HG03342 (cell line): ENCODE results near the gene PRPF19.

Experiments
- ATAC-seq: cut with Tn5 transposase; IDR thresholded peaks from one replicate; pipeline ENCODE4 v1.9.1; 2021; ENCODE audit warnings: mild to moderate bottlenecking, moderate library complexity; ENCODE audit not compliant: unreplicated experiment

Gene PRPF19

GRCh38 chr11:60860943-60861342 is 45.4 kb downstream of the PRPF19 start:
- ATAC-seq: no peak

DNA sequence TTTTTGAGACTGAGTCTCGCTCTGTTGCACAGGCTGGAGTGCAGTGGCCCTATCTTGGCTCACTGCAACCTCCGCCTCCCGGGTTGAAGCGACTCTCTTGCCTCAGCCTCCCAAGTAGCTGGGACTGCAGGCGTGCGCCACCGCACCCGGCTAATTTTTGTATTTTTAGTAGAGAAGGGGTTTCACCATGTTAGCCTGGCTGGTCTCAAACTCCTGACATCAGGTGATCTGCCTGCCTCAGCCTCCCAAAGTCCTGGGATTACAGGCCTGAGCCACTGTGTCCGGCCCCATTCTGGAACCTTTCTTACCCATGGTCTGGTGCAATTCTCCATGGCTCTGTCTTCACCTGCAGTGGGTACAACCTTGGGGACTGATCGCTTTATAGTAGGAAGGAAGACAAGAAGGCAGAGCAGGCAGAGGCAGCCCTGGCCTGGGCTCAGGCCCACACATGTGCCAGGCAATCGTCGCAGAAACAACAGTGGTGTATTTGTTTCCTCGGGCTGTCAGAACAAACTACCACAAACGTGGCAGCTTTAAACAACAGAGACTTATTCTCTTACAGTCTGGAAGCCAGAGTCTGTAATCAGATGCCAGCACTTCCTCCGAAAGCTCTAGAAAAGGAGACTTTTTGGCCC is 46.7 kb downstream of the PRPF19 start:
- ATAC-seq: no peak

GRCh38 chr11:60858731-60859464 is 47.5 kb downstream of the PRPF19 start:
- no peak for ATAC-seq

DNA sequence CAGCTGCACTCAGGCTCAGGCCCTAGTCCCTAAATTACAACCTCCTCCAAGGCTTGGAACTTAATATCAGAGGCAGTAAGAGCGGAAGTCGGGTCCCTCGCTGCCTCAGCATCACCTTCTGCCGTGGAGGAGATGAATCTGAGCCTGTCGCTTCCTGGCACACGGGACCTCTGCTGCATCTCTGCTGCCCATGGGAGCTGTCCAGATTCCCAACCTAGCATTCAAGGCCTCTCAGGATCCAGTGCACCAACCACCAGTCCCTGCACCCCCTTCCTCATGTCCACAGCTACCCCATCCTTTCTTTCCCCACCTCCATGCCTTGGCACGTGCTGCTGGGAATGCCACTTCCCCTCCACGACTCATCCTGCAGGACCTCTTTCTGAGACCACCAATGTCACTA is 48.1 kb downstream of the PRPF19 start:
- no peak for ATAC-seq

- no peak for ATAC-seq
These were observed 48.8 kb downstream of the PRPF19 start for GRCh38 chr11:60857378-60858232.

GRCh38 chr11:60855726-60856633 is 50.4 kb downstream of the PRPF19 start, which contains the start of gene PTGDR2:
TSS of gene PTGDR2 (minus strand) at chr11:60855950. CDS start at chr11:60853722, 2,228 bp downstream.
- no peak for ATAC-seq

- ATAC-seq: no peak
These were observed 51.3 kb downstream of the PRPF19 start for GRCh38 chr11:60854847-60855725.

- ATAC-seq: no peak
These were observed 52.1 kb downstream of the PRPF19 start for GRCh38 chr11:60854140-60854846.

DNA sequence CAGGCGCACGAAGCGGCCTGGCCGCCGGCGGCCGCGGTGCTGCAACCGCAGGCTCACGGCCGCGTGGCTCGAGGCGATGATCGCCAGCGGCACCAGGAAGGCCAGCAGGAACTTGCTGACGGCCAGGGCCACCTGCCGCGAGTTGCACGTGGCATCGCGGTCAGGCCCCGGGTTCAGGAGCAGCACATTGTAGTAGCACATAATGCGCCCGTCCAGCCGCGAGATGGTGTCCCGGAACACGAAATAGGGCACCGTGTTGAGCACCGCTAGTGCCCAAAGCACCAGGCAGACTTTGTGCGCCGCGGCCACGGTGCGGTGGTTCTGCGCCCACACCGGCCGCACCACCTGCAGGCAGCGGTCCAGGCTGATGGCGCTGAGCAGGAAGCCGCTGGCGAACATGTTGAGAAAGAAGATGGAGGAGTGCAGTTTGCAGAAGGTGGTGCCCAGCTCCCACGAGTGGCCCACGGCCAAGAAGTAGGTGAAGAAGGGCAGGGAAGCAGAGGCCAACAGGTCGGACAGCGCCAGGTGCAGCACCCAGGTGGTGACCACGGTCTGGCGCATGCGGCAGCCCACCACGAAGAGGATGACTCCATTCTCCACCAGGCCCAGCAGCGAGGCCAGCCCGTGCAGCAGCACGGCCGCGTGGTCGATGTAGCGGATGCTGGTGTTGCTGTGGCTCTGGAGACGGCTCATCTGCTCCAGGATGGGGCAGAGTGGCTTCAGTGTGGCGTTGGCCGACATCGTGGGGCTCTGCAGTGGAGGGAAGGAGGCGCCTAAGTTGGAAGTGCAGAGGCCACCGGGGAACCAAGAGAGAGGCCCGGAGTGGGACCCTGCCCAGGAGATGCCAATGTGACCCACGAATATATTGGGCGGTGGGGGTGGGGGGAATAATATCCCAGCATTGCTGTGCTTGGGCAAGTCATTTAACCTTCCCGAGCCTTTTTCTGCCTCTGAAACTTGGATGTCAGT is 53.1 kb downstream of the PRPF19 start:
- ATAC-seq: no peak

- no peak for ATAC-seq
These were observed 54.0 kb downstream of the PRPF19 start for GRCh38 chr11:60852117-60852981.

DNA sequence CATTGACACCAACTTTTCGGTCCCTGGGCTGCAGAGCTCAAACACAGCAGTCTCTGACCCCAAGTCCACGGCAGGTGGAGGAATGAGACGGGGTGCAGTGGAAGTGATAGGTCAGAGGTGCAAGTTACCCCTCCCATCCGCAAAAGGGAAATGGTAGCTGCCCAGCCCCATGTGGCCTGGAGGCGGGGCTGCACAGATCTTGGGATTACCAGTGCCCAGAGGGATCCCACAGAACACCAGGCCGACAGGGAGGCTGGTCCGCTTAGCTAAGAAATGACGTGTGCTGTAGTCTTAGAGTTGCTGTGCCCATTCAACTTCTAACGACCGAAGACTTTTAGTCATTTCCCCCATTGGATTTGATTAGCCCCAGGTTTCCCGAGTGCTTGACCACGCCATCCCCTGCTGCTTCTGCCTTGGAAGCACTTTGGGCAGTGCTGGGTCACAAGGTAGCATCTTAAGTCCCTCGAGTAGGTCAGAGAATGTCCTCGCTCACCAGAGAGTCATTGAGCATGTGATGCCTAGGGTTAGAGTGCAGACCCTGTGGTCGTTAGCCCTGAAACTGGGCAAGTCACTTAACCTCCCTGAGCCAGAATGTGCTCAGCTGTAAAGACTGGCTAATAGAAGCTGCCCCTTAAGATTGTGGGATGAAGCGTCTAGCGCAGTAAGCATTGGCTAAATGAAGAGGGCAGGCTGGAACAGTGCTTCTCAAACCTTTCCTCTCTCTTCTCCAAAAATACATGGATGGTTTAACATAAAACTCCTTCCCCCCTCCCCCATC is 54.9 kb downstream of the PRPF19 start:
- no peak for ATAC-seq

DNA sequence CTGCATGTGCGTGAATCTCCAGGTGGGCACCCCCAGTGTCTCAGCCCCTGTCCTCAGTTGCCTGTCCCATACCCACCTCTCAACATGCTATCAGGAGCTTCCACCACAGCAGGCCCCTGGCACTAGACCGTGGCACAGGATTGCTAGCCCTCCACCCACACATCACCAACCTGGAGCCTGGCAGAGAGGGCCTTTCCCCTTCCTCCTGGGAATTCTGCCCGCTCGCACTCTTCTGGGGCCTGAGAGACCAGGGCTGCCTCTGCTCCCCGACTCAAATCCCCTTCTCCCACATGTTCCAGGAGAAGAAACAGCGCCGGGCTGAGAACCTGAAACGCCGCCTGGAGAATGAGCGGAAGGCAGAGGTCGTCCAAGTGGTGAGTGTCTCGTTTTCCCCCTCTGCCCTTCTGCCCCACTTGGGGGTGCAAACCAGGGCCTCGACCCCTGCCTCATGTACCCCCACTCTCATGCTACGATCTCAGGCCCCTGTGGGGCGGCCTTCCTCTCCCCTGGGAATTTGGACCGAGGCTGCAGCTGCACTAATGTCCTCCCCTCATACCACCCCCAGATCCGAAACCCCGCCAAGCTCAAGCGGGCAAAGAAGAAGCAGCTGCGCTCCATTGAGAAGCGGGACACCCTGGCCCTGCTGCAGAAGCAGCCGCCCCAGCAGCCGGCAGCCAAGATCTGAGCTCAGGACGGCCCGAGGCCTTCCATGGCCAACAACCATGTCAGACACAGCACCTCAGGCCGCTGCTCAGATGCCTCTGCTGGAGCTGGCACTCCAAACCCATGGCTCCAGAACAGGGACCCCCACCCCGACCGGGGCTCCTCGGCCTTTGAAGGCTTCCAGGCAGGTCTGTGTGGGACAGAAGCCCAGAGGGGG is 56.5 kb downstream of the PRPF19 start:
- ATAC-seq: no peak

DNA sequence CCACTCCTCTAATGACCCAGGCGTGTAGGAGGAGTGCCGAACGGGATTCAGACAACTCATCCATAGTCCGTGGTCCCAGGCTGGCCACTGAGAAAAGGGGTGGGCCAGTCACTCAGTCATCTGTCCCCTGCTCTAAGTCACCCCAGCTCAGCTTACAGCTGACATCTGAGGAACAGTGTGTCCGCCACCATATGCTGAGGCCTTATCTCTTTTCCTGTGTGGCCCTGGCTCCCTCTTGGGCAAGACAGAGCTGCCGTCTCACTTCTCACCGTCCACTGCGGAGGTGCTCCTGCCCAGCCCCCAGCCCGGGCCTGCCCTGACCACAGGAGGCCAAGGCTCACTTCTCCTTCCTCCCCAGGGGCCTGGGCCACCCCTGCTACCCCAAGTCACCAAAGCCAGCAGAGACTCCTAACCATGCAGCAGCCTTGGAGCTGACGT is 57.7 kb downstream of the PRPF19 start:
- ATAC-seq: no peak

DNA sequence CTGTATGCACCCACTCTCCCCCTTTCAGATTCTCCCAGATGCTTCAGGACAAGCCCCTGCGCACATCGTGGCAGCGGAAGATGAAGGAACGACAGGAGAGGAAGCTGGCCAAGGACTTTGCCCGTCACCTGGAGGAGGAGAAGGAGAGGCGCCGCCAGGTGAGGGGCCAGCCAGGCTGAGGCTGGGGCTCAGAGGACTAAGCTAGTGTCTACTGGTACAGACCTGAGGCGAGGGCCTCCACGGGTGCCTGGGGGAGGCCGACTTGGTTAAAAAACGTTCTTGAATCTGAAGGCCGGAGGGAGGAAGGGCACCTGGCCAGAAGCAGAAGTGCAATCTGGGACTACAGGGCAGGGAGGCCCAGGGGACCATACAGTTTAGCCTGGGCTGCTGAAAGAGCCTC is 58.5 kb downstream of the PRPF19 start:
- ATAC-seq: no peak

- no peak for ATAC-seq
These were observed 59.1 kb downstream of the PRPF19 start for GRCh38 chr11:60847281-60847680.
